Measurements from ENCODE around the gene DLL1. TPM values are rescaled to one million over a fixed set of nuclear protein-coding genes. Genes with fewer than 3 reads are reported as not detected.
"Not testable (repeated sequence)": the region's sequence is repeated elsewhere in the genome, so short reads cannot be mapped to it uniquely, and the experiment has no call there.

DLL1 gene
- total RNA-seq, 1 donor = 1.8 TPM

GRCh38 chr6:170268216-170269129, 22.4 kb downstream of the DLL1 start:
- Histone ChIP-seq H3K4me1 (ENCODE audit: insufficient read depth, low read length) (peaks cover 27% of the 10 kb centered on the region), H3K9me3 (ENCODE audit: low read depth, low read length) (no peaks in the 10 kb centered on the region), H3K4me3 (ENCODE audit: low read length) (no peak overlapping the region), H3K27me3 (ENCODE audit: insufficient read depth, low read length) (no peaks in the 10 kb centered on the region)

- Histone ChIP-seq H3K4me1 (ENCODE audit: insufficient read depth, low read length) (peaks cover 25% of the 10 kb centered on the region), H3K9me3 (ENCODE audit: low read depth, low read length) (no peaks in the 10 kb centered on the region), H3K27me3 (ENCODE audit: insufficient read depth, low read length) (no peaks in the 10 kb centered on the region), H3K4me3 (ENCODE audit: low read length) (no peak overlapping the region)
Measured at GRCh38 chr6:170267688-170268087, 23.2 kb downstream of the DLL1 start.

DNA sequence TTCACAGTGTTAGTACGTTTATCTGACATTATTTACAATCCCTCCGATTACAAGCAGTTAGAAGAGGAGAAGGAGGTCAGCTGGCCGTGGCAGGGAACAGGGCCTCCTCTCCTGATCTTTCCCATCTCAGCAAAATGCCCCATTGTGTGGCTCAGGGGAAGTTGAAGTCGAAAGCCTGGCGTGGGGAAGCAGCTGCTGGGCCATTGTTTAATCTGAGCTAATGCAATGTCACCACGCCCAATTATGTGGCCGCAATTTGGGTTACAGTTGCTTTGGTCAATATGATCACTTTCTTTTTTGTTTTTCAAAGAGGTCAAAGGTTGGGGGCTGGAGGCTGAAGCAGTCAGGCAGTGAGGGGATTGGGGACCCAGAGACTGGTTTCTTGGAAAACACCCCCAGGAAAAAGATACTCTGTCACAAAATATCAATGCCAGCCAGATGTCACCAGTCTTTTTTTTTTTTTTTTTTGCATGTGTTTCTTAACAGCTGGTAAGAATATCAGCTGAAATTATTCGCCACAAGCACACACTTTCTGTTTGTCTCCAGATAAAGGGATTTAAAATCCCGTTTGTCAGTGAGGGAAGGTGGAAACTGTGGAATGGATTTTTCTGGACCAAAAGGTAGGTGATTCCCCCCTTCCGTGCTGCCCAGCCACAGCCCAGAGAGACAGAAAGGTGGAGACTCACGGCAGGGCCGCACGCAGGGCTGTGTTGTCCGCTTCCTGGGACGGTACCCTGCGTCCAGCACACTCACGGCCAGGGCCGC, 24.6 kb downstream of the DLL1 start:
- H3K4me1 ChIP-seq (ENCODE audit: insufficient read depth, low read length) = peaks cover 13% of the 10 kb centered on the region
- H3K9me3 ChIP-seq (ENCODE audit: low read depth, low read length) = no peaks in the 10 kb centered on the region
- H3K27me3 ChIP-seq (ENCODE audit: insufficient read depth, low read length) = peaks cover 4% of the 10 kb centered on the region
- H3K4me3 ChIP-seq (ENCODE audit: low read length) = no peak overlapping the region

- Histone ChIP-seq H3K4me1 (ENCODE audit: insufficient read depth, low read length) (peaks cover 8% of the 10 kb centered on the region), H3K27me3 (ENCODE audit: insufficient read depth, low read length) (peaks cover 4% of the 10 kb centered on the region), H3K9me3 (ENCODE audit: low read depth, low read length) (no peaks in the 10 kb centered on the region), H3K4me3 (ENCODE audit: low read length) (no peak overlapping the region)
Measured at GRCh38 chr6:170265655-170266054, 25.2 kb downstream of the DLL1 start.

- H3K27me3 ChIP-seq (ENCODE audit: insufficient read depth, low read length); H3K4me3 ChIP-seq (ENCODE audit: low read length); H3K4me1 ChIP-seq (ENCODE audit: insufficient read depth, low read length); H3K9me3 ChIP-seq (ENCODE audit: low read depth, low read length): not testable (repeated sequence)
Measured at GRCh38 chr6:170264644-170265043, 26.2 kb downstream of the DLL1 start.

GRCh38 chr6:170264086-170264485, 26.8 kb downstream of the DLL1 start:
- no peak overlapping the region for H3K4me3 ChIP-seq (ENCODE audit: low read length)
- no peaks in the 10 kb centered on the region for H3K9me3 ChIP-seq (ENCODE audit: low read depth, low read length)
- H3K4me1 ChIP-seq (ENCODE audit: insufficient read depth, low read length) = peaks cover 8% of the 10 kb centered on the region
- H3K27me3 ChIP-seq (ENCODE audit: insufficient read depth, low read length) = peaks cover 4% of the 10 kb centered on the region

DNA sequence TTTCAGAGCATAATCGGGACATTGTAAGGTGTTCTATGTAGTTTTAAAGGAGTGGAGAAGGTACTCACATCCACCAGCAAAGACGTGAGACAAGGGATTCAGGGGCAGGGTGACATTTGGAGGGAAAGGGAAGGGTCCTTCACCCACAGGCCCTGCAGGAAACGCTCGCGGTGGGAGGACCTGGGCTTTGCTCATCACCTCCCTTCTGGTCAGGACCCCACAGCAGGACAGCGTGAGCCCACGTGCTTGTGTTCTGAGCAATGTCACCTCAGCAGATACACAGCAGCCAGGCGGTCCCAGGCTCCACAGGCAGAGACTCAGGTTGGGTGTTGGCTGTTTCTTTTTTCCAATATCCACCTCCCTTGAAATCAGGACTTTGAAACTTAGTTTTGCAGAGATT, 27.5 kb downstream of the DLL1 start:
- Histone ChIP-seq H3K9me3 (ENCODE audit: low read depth, low read length) (no peaks in the 10 kb centered on the region), H3K4me3 (ENCODE audit: low read length) (no peak overlapping the region), H3K27me3 (ENCODE audit: insufficient read depth, low read length) (peaks cover 4% of the 10 kb centered on the region), H3K4me1 (ENCODE audit: insufficient read depth, low read length) (peaks cover 8% of the 10 kb centered on the region)

DNA sequence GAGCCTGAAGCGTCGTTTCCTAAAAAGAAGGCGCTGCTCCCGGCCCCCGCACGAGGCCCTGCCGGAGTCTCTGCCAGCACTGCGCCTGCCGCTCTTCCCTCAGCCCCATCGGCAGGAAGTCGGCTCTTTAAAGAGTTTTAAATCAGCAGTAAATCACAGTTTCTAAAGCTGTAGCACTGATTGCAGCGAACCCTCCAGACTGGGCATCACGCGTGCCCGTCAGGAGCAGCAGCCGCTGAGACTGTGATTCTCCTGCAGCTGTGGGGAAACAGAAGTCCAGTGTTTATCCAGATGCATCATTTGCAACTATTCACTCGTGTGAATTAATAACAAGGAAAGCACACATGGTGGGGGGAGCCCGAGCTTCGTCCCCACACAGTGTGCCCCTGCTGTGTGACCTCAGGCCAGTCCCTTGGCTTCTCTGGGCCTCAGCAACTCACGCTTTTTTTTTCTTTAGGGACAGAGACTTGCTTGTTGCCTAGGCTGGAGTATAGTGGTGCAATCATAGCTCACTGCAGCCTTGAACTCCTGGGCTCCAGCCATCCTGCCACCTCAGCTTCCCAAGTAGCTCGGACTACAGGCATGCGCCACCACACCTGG, 28.3 kb downstream of the DLL1 start:
- H3K4me1 ChIP-seq (ENCODE audit: insufficient read depth, low read length) = peaks cover 8% of the 10 kb centered on the region
- H3K9me3 ChIP-seq (ENCODE audit: low read depth, low read length) = no peaks in the 10 kb centered on the region
- peaks cover 4% of the 10 kb centered on the region for H3K27me3 ChIP-seq (ENCODE audit: insufficient read depth, low read length)
- no peak overlapping the region for H3K4me3 ChIP-seq (ENCODE audit: low read length)

GRCh38 chr6:170261643-170262488, 29.0 kb downstream of the DLL1 start:
- Histone ChIP-seq H3K27me3 (ENCODE audit: insufficient read depth, low read length) (peaks cover 4% of the 10 kb centered on the region), H3K4me1 (ENCODE audit: insufficient read depth, low read length) (peaks cover 8% of the 10 kb centered on the region), H3K4me3 (ENCODE audit: low read length) (no peak overlapping the region), H3K9me3 (ENCODE audit: low read depth, low read length) (no peaks in the 10 kb centered on the region)

DNA sequence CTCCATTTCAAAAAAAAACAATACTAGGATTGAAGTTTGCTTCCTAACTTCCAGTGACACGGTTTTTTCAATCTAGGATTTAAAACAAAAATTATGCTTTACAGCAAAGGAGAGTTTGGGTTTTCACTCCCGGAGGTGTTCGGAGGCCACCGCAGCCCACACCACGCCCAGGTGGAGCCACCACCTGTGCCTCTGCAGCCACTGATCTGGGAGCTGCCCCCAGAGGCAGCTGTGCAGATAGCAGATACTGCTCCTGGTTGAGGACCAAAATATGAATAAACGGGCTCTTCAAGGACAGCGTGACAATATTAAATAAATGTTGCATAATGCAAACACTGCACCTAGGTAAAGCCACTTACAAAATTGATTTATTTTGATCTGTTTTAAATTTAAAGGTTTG, 30.2 kb downstream of the DLL1 start:
- Histone ChIP-seq H3K4me3 (ENCODE audit: low read length) (no peak overlapping the region), H3K4me1 (ENCODE audit: insufficient read depth, low read length) (no peaks in the 10 kb centered on the region), H3K9me3 (ENCODE audit: low read depth, low read length) (no peaks in the 10 kb centered on the region), H3K27me3 (ENCODE audit: insufficient read depth, low read length) (peaks cover 4% of the 10 kb centered on the region)

DNA sequence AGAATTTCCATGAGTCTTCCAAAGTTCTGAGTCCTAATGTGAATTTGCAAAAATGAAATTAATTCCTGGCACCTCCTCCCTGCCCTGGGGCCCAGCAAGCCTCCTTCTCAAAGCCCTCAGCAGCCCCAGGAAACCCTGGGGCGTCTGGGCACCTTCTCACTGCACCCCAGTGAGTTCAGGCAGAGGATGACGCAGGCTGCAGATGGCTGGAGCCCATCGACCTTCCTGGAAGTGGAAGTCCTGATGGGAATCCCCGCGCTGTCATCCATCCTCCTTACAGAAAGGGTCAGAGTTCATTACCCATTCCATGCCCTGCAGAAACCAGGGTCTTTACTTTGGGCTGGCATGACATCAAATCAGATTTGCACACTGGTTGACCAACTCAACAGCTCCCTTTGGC, 31.6 kb downstream of the DLL1 start:
- no peaks in the 10 kb centered on the region for H3K9me3 ChIP-seq (ENCODE audit: low read depth, low read length)
- H3K27me3 ChIP-seq (ENCODE audit: insufficient read depth, low read length) = peaks cover 4% of the 10 kb centered on the region
- H3K4me3 ChIP-seq (ENCODE audit: low read length) = no peak overlapping the region
- no peaks in the 10 kb centered on the region for H3K4me1 ChIP-seq (ENCODE audit: insufficient read depth, low read length)

GRCh38 chr6:170258407-170258806, 32.5 kb downstream of the DLL1 start:
- Histone ChIP-seq H3K27me3 (ENCODE audit: insufficient read depth, low read length) (peaks cover 4% of the 10 kb centered on the region), H3K9me3 (ENCODE audit: low read depth, low read length) (no peaks in the 10 kb centered on the region), H3K4me1 (ENCODE audit: insufficient read depth, low read length) (no peaks in the 10 kb centered on the region), H3K4me3 (ENCODE audit: low read length) (no peak overlapping the region)

DNA sequence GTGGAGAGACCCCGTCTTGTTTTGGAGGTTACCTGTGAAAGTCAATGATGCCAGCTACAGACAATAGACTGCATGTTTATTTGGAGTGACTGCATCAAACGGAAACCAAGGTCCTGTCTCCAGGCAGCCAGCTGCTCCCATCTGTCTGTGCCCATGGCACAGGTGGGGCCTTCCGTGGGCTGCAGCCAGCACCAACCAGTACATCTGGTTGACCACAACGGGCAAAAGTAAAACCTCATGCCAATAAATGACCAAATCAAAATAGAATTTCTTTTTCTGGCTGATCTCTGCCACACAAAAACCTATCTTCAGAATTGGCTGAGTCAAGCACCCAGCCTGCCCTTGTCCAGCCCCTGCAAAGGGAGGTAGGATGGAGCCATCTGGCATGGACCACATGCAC, 33.5 kb downstream of the DLL1 start:
- Histone ChIP-seq H3K4me3 (ENCODE audit: low read length) (no peak overlapping the region), H3K27me3 (ENCODE audit: insufficient read depth, low read length) (peaks cover under 1% of the 10 kb centered on the region), H3K4me1 (ENCODE audit: insufficient read depth, low read length) (no peaks in the 10 kb centered on the region), H3K9me3 (ENCODE audit: low read depth, low read length) (no peaks in the 10 kb centered on the region)

DNA sequence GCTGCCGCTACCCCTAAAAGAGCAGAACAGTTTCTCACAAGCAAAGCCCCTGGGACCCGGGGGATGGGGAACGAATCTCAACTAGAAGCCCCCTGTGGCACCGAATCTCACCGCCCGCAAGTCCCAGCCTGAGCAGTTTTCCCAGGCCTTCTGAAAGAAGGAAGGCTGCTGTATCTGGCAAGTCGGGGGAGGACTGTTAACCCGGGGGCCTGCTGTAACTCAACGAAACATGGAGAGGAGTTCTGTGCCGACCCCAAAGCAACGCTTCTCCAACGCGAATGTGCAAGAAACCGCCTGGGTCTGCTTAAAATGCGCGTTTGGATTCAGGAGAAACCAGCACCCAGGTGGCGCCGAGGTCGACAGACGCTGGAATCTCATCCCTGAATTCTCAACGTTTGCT, 34.2 kb downstream of the DLL1 start:
- H3K4me3 ChIP-seq (ENCODE audit: low read length) = no peak overlapping the region
- H3K4me1 ChIP-seq (ENCODE audit: insufficient read depth, low read length) = no peaks in the 10 kb centered on the region
- H3K9me3 ChIP-seq (ENCODE audit: low read depth, low read length) = no peaks in the 10 kb centered on the region
- H3K27me3 ChIP-seq (ENCODE audit: insufficient read depth, low read length) = no peaks in the 10 kb centered on the region

Data from mononuclear cell (primary cell).